Kidney capillary endothelial cell (primary cell): ENCODE measurements around the gene KCNT2.
"Not testable (repeated sequence)": the region's sequence is repeated elsewhere in the genome, so short reads cannot be mapped to it uniquely, and the experiment has no call there.

Source experiments
- DNase-seq: peaks from one replicate; pipeline ENCODE4 v3.0.0-alpha.2; 2018; ENCODE audit warnings: low spot score

KCNT2 gene

DNA sequence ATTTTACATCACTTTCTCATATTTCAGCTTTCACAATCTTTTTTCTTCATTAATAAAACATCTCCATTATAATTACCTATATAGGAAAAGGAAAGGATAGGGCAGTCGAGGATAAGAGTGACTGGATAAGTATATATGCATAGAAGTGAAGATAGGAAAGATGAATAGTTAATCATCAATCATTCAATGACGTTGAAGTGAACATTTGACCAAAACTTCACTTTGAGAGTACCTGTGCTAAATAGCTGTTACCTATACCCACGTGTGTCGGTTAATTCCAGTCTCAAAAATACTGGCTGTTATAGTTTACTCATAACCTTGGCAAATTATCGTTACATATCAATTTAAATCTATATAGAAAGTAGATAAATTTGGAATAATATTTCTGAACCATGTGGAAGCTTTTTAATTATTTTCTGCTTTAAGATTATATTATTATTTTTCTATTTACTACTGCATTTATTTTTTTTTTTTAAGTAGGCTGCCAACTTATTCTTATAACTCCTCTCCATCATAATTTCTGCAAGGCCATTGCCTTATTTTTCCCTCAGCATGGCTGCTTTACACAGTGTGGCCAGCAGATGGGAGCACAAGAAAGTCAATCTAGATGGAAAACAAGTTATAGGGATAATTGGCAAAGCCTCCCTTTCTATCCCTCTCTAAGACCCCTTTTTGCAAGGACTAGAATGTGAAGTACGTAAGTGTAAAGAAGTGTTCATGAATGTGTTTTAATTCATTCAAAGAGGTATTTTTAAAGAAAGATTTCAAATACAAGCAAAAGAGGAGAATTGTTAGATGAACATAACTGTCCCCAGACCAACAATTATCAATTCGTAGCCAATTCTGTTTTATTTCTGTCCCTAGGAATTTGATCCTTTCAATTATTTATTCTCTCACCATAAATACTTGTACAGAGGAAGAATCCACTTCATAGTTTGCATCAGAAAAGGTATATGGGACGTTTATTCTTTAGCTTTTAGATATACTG, 290.4 kb downstream of the KCNT2 start:
- peak; percentile 8 for DNase-seq

DNA sequence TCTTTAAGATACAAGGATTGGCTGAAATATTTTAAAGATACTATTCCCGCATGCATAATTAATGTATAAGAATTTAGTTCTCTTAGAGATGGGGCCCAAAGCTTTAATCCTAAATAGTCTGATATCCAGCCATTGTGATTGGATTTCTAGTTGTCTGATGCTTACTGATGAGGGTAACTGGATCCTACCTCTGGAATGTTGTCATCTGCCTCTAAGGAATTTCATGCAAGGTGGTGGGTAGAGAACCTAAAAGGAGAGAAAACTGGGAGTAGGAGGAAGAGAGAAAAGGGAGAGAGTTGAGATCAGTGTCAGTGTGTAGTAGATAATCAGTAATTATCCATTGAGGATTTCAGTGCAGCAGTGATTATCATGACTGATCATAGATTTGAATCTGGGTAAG, 295.5 kb downstream of the KCNT2 start:
- DNase-seq: no peak

DNA sequence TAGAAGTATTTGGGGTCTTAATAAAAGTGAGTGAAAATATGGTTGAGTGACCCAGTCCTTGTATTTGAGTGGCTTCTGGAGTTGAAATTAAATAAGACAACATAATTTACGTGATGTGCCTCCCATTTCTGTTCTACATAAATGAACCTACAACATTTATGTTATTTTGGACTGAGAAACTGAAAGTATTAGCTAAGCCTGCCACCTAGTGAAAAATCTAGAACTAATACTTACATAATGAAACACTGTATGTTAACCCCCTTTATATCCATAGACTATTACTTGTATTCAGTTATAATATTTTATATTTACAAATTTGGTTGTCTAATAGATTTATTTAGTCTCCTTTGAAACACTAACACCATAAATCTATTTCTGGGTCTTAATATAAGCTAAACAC, 298.9 kb downstream of the KCNT2 start:
- DNase-seq: peak; percentile 39

DNA sequence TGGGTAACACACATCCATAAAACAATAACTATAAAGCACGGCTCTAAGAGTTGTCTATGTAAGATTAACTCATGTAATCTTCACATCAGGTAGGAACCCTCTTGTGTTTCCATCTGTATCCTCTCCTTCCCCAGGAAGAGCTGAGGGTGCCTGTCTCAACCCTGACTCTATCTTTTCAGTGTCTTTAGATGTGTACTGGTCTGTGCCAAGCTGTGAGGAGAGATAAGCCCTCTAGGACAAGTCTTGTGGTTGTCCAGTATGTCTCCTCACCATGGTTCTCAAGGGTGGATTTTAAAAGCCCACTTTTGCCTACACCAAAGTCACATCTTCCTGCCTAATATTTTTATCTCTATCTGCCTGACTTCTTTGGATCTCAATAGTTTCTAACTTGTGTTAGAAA, 300.1 kb downstream of the KCNT2 start:
- DNase-seq: no peak

DNA sequence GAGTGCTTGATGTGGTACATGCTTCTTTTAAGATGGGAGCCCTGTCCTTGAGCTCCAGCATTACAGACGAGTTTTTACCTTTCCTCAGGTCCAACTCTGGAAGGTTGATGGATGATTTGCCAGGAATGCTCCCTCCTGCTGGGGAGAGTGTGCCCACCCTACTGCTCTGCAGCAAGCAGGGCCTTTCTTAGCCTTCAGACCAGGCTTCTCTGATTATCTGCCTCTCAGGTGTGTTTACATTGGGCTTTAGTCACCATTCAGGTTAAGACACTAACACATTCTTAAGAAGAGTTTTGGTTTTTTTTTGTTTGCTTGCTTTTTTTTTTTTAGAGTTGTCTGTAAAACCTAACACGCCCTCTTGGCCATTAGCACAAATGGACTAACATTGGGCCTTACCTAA, 301.8 kb downstream of the KCNT2 start:
- no peak for DNase-seq

DNA sequence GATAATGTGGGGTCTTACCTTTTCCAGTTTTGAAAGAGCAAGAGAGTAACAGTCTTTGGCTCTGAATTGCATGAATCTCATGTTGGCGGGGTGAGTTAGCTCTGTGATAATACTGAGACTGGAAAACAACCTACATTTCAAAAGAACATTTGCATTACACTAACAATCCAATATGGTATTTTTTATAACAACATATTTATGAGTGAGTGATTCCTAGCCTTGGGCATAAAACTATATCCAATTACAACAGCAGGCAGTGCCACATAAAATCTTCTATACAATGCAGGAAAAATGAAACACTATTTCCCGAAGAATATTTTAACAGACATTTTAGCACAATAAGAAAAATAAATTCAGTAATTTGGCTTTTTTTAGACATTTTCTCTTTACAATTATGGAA, 303.0 kb downstream of the KCNT2 start:
- no peak for DNase-seq

DNA sequence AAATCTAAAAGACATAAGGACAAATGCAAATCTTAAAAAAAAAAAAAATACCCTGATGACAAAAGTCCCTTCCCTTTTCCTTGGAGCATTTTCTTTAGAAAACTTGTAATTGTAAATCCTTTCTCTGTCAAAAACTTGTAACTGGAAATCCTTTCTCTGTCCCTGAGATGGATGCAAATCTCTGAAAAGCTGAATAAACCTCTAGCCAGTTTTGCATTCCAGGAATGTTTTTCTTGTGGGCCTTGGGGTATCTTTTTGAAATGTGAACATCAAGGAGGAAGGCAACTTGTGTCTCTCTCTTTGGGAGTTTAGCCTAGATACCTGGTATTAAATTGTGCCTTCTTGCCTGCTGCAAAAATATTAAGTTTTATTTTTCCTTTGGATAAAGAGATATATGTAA, 305.3 kb downstream of the KCNT2 start:
- no peak for DNase-seq

DNA sequence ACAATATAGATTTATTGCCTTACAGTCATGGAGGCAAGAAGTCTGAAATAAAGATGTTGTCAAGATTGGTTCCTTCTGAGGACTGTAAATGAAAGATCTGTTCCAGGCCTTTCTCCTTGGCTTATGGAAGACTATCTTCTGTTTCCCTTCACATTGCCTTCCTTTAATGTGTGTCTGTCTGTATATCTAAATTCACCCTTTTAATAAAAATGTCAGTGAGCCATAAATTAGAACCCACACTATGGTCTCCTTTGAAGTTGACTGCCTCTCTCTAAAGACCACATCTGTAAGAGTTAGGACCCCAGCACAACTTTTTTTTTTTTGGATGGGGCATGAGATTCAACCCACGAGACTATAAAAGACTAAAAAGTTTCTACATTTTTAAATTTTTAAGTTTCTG, 305.8 kb downstream of the KCNT2 start:
- DNase-seq: no peak

DNA sequence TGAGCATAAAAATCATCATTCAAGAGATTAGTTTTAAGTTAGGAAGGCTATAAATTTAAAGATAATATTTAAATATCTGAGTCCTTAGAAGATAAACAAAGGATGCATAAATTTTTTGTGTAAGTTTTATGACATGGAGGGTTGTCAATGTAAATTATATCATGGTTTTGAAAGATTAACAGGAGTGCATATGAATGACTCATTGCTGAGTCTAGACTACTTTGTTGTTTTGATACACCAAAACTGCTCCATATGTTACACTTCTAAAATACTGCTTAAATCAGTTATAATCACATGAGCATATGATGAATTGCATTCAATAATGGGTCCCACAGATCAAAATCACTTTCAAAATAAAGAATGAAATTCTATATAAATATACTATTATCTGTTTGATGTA, 312.5 kb downstream of the KCNT2 start:
- DNase-seq: no peak

DNA sequence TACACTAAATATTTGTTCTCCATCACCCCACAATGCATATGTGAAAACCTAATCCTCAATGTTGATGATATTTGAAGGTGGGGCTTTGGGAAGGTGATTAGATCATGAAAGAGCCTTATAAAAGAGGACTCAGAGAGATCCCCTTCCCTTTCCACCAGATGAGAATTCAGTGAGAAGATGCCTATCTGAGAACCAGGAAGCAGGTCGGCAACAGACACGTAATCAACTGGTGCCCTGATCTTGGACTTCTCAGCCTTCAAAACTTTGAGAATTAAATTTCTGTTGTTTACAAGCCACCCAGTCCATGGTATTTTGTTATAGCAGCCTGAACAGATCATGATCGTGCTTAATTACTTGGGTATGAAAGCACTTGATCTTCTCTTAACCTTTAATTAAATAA, 329.4 kb downstream of the KCNT2 start:
- no peak for DNase-seq

DNA sequence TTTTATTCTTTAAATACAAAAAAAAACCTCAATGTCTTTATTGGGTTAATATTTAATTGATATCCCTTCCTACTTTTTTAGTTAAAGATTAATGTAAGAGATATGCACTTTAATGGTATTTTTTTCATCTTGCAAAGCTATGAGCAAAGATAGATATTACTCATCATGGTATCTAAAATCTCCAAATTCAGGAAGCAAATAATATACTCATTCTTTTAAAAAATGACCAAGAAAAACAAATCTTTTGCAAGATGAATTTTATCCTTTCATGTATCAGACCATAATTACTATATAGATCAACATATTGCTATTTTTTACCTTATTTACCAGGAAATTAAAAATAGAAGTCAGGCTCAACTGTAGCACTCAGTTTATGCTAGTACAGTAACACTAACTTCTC, 330.4 kb downstream of the KCNT2 start:
- no peak for DNase-seq

DNA sequence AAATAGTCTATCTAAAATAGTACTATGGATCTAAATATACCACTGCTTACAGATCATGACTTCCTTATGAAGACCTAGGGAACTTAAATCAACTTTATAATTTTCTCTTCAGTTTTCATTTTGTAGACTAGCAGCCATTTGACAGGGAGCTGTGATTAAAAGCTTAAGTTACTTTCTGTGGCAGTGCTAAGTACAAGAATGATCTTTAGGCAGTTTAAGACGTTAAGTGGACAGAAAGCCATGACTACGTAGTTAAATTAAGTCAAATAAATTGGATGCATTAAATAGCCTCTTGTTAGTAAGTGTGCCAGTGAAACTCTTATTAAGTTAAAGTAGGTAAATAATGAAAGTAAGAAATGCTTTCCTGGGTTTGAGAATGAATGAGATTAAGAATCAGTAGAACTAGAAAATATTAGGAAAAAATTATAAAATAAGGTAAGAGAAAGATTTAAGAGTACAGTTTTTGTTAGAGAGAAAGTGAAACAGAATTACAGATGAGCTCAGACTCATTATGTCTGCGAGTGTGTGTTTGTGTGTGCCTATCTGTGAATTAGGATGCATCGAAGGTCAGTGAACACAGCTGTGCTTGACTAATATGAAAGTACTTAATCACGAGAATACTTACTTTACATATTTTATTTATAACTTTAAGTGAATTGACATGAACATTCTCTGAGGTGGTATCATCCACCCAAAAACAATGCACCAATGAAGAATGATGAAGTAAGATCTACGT, 336.9 kb downstream of the KCNT2 start:
- no peak for DNase-seq

DNA sequence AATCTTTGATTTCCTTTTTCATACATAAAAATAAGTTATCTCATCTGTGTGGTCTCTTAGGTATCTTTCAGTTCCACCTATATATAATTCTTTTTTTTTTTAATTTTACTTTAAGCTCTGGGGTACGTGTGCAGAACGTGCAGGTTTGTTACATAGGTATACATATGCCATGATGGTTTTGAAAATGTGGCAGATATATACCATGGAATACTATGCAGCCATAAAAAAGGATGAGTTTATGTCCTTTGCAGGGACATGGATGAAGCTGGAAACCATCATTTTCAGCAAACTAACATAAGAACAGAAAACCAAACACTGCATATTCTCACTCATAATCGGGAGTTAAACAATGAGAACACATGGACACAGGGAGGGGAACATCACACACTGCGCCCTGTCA, 345.2 kb downstream of the KCNT2 start:
- DNase-seq: not testable (repeated sequence)

DNA sequence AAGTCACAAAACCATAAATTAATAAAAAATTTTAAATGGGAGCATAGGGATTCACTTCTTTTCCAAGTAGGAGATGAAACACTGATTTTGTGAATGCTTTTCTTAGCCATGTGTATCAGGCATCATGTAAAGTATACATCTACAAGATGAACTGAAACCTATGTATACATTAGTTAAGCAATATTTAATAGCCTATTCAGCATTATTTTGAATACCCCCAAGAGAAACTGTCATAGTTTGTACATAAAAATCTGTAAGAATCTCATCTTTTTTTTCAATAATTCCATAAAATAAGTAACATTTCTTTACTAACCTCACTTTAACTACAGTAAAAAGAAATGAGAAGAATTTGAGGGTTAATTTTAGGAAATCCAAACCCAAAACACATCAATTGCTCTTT, 348.0 kb downstream of the KCNT2 start:
- DNase-seq: no peak

DNA sequence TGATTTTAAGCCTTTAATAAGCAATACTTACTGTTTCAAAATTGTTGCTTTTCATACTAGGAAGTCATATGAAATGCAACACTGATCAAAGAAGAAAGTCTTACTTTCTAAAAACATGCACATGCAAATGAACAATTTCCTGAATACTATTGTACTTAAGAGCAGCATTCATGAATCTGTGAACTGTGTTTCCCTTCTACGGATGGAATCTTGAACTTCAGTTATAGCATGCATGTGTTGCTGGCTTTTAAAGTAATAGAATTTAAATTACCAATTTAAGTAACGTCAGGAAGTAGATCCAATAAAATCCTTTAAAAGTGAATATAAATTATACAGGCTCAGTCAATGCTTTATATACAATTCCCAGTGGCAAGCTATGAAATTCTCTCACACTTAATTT, 348.9 kb downstream of the KCNT2 start:
- DNase-seq: no peak

DNA sequence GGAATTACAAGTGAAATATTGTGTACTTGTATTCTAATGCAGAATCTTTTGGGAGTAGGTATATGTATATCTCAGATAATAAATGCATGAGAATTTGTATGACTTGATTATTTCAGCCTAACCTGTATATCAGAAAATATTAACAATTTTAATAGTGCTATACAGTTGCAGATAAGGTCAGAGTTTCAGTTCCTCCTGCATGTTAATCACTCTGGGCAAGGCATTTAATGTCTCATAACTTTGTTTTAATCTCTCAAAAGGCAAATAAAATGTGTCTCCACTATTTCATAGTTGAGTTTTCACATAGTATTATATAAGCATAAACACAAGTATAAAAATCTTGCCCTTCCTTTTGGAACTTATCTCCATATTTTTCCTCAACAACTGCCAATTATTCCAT, 352.5 kb downstream of the KCNT2 start:
- DNase-seq: no peak

DNA sequence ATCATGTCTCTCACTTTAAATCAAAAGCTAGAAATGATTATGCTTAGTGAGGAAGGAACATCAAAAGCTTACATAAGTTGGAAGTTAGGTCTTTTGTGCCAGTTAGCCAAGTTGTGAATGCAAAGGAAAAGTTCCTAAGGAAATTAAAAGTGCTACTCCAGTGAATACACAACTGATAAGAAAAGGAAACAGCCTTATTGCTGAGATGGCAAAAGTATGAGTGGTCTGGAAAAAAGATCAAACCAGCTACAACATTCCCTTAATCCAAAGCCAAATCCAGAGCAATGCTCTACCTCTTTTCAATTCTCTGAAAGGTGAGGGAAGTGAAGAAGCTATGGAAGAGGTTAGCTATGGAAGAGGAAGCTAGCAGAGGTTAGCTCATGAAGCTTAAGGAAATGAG, 378.7 kb downstream of the KCNT2 start:
- DNase-seq: no peak

DNA sequence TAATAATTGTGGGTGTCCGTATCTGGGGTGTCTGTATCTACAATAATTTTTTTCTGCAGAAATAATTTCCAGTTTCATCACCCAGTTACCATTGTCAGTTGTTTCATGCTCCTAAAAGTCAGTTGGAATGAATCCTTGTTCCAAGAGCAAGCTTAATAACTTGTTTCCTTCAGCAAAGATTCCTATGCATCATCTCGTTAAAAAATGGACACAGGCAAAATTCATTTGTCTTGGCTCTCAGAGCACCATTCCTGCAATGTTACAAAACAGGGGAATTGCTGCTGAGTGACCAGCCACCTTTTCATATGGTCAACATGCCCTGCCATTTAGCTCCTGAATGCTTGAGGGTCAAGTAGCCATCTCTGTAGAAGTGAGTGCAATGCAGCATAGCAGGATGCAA, 393.4 kb downstream of the KCNT2 start:
- no peak for DNase-seq

DNA sequence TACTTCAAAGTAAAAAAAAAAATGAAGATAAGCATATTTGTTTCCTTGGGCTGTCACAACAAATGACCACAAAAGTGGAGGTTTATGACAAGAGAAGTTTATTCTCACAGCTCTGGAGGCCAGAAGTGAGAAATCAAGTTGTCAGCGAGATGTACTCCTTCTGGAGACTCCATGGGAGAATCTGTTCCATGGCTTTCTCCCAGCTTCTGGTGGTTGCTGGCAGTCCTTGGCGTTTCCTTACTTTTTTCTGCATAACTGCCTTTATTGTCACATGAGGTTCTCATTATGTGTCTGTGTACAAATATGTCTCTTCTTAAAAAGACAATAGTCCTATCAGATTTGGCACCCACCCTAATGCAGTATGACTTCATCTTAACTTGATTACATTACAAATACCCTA, 398.3 kb downstream of the KCNT2 start:
- no peak for DNase-seq

DNA sequence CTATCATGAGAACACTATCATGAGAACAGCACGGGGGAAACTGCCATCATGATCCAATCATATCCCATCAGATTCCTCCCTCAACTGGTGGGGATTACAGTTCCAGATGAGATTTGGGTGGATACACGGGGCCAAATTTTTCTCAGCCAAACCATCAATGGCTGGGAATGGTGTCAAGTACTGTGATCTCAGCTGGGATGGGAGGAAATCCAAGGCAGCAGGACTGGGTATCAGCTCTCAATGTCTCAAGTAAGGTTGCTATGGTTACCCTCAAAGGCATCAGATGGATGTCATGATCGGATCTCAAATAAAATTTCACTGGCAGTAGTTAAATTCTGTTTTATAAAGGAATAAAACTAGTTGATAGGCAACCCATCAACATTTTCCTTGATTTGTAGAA, 399.0 kb downstream of the KCNT2 start:
- DNase-seq: no peak

DNA sequence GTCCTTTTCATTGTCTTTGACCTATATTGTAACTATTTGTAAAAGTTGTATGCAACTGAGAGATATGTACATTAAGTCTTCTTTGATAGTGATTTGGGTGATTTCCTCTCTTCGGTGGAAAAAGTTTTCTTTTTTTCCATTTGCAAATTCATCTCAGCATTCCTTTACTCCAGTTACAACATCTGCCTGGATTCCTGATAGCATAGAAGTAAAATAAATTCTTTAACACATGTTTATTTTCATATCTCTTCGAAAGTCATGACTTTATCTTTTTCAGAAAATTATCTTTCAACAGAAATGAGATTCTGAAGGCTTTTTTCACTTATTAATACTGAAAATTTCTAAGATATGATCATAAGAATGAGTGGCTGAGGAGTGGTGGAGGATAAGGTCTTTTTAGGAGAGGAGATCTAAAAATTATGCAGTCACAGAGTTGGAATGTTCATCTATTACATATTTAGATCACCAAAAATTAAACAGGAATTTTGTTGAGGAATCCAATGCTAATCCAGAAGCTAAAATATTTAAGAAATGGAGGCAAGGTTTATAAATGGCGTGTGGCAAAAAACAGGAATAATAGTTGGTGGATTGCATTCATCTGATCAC, 400.5 kb downstream of the KCNT2 start:
- DNase-seq: no peak

DNA sequence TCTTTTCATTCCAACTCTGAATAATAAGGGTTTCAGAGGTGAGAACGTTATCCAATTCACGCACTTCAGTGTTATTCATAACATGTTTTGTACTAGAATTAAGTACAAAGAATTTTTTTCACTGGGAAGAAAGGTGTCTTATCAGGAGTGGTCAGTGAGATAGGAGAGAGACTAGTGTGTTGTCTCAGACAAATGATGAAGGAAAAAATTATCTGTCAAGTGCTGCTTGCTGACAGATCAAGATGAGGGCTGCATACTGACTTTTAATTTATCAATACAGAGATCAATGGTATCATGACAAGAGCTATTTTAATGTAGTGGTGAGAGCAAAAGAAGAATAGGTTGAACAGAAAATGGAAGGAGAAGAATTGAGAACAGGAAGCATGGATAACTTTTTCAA, 402.4 kb downstream of the KCNT2 start:
- DNase-seq: no peak

DNA sequence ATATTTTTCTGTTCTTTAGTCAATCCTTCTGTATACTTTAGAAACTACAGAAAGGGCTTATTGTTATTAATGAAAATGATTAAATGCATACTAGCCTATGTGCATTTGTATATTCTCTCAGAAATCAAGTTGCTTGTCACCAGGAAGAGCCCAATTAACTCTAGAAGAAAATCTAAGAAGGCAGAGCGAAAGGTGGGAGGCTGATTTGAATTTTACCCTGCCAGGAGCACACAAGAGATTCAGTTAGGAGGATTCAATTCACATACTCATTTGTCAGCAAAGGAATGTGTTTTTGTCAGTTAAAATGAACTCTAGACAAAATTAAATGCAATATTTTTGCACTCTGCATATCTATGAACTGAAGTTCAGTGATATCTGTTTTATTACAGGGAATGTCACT, 411.8 kb downstream of the KCNT2 start:
- no peak for DNase-seq
